ENCODE measurements around the gene SIPA1L2.

Gene SIPA1L2

GRCh38 chr1:232587141-232588008, 42.6 kb downstream of the SIPA1L2 start:
- DNase-seq, result no peak

- no peak for DNase-seq
Observed at GRCh38 chr1:232586679-232587078, 43.3 kb downstream of the SIPA1L2 start.

- no peak for DNase-seq
Observed at GRCh38 chr1:232585486-232585885, 44.4 kb downstream of the SIPA1L2 start.

- DNase-seq, result no peak
Observed at GRCh38 chr1:232581932-232582331, 48.0 kb downstream of the SIPA1L2 start.

All from femur (tissue), 1 donor.